ENCODE data around the gene TIMP2.

TIMP2 gene

DNA sequence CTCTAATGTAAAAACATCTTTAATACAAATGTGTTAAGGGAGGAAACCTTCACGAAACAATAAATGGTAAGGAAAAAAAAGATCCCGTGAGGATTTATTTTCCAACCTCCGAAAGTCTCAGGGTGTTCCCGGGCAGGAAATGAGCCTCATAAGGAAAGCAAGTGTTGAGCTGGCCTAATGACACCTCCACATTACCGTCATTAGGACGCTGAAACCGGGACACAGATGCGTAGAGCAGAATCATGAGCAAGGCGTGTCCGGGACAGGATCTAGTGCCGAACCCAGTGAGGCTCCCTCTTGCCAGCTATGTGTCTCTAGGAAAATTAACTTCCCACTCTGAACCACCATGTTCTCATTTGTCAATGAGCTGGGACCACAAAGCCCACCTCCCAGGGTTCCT, 120.4 kb downstream of the TIMP2 start:
- no peak for DNase-seq

DNA sequence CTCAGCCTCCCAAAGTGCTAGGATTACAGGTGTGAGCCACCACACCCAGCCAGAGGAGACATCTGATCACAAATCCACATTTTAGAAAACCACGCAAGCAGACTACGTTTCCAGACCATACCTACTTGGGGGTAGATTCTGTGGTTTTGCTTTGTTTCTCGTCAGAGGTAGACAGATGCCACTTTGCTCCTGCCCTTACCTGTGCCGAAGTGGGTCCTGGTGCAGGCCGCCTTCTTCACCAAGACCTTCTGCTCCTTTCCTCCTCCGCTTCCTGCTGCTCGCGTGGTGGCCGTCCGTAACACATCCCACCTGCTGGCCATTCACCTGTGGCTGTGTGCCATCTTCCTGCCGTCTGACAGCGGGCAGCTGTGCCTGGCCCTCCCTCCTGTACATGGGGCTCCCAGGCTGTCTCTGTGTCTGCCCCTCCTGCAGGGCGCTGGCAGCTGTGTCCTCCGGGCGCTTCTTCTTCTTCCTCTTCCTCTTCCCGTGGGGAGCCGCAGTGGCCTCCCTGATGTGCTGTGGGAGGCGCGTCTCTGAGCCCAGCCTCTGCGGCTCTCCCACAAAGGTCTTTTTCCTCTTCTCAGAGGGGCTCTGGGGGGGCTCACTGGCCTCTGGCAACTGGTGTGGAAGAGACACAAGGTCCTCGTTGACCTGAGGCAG, 121.9 kb downstream of the TIMP2 start:
- DNase-seq = no peak
